Heart left ventricle (tissue), 16 donors: ENCODE results near the gene MYO15B. TPM values are rescaled to one million over a fixed set of nuclear protein-coding genes. Genes with fewer than 3 reads are reported as not detected.

Source experiments
- ATAC-seq, 4 donors: fragments of 200-7000 bp; cut with Tn5 transposase; one replicate each; pipeline ENCODE4 v1.9.1; 2020 to 2022; ENCODE audit warnings: moderate library complexity in 4 of 4, mild to moderate bottlenecking in 3 of 4, moderate number of reproducible peaks in 1 of 4
- DNase-seq, 5 donors: peaks; one replicate each; pipeline ENCODE4 v3.0.0-alpha.2; 2020
- H3K27ac ChIP-seq, 12 donors: fragments of 200-600 bp; sonication (generic) in 4 of 12; one replicate each; pipeline versions ENCODE4 v1.5.0 to v1.8.0; 2016 to 2022; ENCODE audit warnings: mild to moderate bottlenecking in 2 of 12
- H3K27me3 ChIP-seq, 9 donors: fragments of 200-600 bp; sonication (generic) in 2 of 9; one replicate each; pipeline versions ENCODE4 v1.5.1 to v1.8.0; 2016 to 2022; ENCODE audit warnings: mild to moderate bottlenecking in 3 of 9
- H3K36me3 ChIP-seq, 9 donors: fragments of 200-600 bp; sonication (generic) in 2 of 9; one replicate each; pipeline versions ENCODE4 v1.5.0 to v1.8.0; 2018 to 2022; ENCODE audit warnings: mild to moderate bottlenecking in 2 of 9
- H3K4me1 ChIP-seq, 12 donors: fragments of 200-600 bp; sonication (generic) in 4 of 12; one replicate each; pipeline versions ENCODE4 v1.5.0 to v1.8.0; 2016 to 2022; ENCODE audit warnings: mild to moderate bottlenecking in 3 of 12
- H3K4me3 ChIP-seq, 12 donors: fragments of 200-600 bp; sonication (generic) in 4 of 12; one replicate each; pipeline versions ENCODE4 v1.5.0 to v1.8.0; 2017 to 2022; ENCODE audit warnings: mild to moderate bottlenecking in 9 of 12, moderate library complexity in 4 of 12
- H3K9me3 ChIP-seq, 12 donors: fragments of 200-600 bp; sonication (generic) in 4 of 12; one replicate each; pipeline versions ENCODE4 v1.5.0 to v1.8.0; 2016 to 2022; ENCODE audit warnings: mild to moderate bottlenecking in 1 of 12
- POLR2A ChIP-seq, 2 donors: fragments of 450-650 bp; IDR thresholded peaks; one replicate each; pipeline ENCODE4 v1.6.1; 2017; ENCODE audit warnings: antibody characterized with exemption in 2 of 2, mild to moderate bottlenecking in 2 of 2, moderate library complexity in 2 of 2
- WGBS, 4 donors: extraction: QIAGEN DNeasy Blood & Tissue Kit in 2 of 4; methylation state at CpG; one replicate each; pipeline versions ENCODE4 v1.1.5 to v1.1.7; 2013 to 2018; 5-methylcytosine and 5-hydroxymethylcytosine counted together
- intact Hi-C, 10 donors: fragments of 100-400 bp; cut with DNase I; formaldehyde crosslinking; loops; one replicate each; pipeline versions ENCODE4 v1.11.1 to v1.14.2; 2022
- polyA plus RNA-seq, 2 donors: library from polyadenylated mRNA; stranded (reverse); fragments of 200-250 nt; gene quantifications; one replicate each; pipeline ENCODE4 v1.2.3, GENCODE V29; 2013
- total RNA-seq, 9 donors: library from RNA; depleted of rRNA in 2 of 9; stranded (reverse); fragments of >200 nt in 2 of 9; fragmentation: NEBNext Ultra II Directional in 3 of 9; extraction: Animal tissue kit (Norgen Biotek cat#: 25700) in 3 of 9; gene quantifications; one replicate each; pipeline versions ENCODE4 v1.1.0 to v1.2.4, GENCODE V29; 2016 to 2023
- TF ChIP-seq, protein P1 (sequence below), 12 donors: fragments of 200-600 bp; sonication (generic) in 4 of 12; IDR thresholded peaks; one replicate each; pipeline versions ENCODE4 v1.5.0 to v1.8.0; 2018 to 2022; ENCODE audit warnings: antibody characterized with exemption in 12 of 12, mild to moderate bottlenecking in 5 of 12
- donor health status: ischemic (EF 13 %, LVEDD 7.1; RV severe dilation, severe dysfunction).
- donor health status: healthy with polysubstance abuse.
- donor health status: DM: no; HTN: yes; CAD: no.
- donor health status: DM: no; HTN: no; CAD: no.
- donor health status: ischemic (EF 25% LVEDD 6.9; RV normal size, moderate dysfunction).
- donor health status: ischemic (EF 25% LVEDD 5.7; RV mildly dilated, moderate dysfunction).
- donor health status: healthy.
- donor health status: DM: yes; HTN: yes; CAD: no.
- donor health status: ischemic (EF 35%, LVEDD 5.7; RV mildly dilated, moderate dysfunction).
- donor health status: nonischemic (EF 11% LVEDD 7.7; RV severe dilation, severe dysfunction).
- donor health status: DM: yes; HTN: yes; CAD: no.
- donor health status: PGD.
- donor health status: ischemic (EF 29% LVEDD 5.4; RV normal size, mild dysfunction).
- donor health status: nonischemic (EF 23%, LVEDD 6.1; RV moderate dilation, normal function).

Gene MYO15B
- total and polyA plus RNA-seq, 11 donors = 14.0 to 76.4 (median 42.9) TPM

DNA sequence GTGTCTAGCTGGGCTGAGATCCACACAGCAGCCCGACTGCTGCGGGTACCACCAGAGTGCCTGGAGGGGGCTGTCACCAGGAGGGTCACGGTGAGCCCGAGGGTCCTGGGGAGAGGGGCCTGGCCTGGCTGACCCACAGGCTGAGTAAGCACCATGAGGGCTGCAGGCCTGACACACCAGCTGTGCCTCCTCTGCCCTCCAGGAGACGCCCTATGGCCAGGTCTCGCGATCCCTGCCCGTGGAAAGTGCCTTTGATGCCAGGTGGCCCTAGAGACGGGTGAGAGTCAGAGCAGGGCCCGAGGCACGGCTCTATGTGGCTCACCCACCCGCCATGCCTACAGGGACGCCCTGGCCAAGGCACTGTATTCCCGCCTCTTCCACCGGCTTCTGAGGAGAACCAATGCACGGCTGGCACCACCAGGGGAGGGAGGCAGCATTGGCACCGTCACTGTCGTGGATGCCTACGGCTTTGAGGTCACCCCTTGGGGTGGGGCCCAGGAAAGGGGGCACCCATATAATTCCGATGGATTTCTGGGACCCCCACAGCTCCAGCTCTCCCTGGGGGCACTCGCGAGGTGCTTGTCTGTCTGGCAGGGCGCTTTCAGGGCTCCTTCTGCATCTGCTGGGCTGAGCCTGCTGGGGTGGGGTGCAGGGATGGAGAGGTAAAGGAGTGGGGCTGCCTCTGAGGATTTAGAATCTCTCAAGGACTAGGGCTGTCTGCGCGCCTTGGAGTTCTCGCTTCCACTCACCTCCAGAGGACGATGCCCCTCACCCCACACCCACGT is 7.1 kb downstream of the MYO15B start:
- DNase-seq (peak in 1 of 5 donors; percentile 15), ATAC-seq (no peak)
- Histone ChIP-seq H3K4me3 (no peak overlapping the region), H3K9me3 (no peaks in the 10 kb centered on the region), H3K27me3 (no peaks in the 10 kb centered on the region), H3K27ac (no peak overlapping the region), H3K4me1 (peaks cover 0 to 9% (median 3%) of the 10 kb centered on the region in 12 donors), H3K36me3 (peaks cover 0 to 4% (median 0%) of the 10 kb centered on the region in 9 donors)
- 77 to 87% (median 83%) methylated on average over 13 to 28 of the region's 28 CpGs for WGBS, 4 donors
- TF ChIP-seq, protein P1, sequence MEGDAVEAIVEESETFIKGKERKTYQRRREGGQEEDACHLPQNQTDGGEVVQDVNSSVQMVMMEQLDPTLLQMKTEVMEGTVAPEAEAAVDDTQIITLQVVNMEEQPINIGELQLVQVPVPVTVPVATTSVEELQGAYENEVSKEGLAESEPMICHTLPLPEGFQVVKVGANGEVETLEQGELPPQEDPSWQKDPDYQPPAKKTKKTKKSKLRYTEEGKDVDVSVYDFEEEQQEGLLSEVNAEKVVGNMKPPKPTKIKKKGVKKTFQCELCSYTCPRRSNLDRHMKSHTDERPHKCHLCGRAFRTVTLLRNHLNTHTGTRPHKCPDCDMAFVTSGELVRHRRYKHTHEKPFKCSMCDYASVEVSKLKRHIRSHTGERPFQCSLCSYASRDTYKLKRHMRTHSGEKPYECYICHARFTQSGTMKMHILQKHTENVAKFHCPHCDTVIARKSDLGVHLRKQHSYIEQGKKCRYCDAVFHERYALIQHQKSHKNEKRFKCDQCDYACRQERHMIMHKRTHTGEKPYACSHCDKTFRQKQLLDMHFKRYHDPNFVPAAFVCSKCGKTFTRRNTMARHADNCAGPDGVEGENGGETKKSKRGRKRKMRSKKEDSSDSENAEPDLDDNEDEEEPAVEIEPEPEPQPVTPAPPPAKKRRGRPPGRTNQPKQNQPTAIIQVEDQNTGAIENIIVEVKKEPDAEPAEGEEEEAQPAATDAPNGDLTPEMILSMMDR (IDR thresholded peaks at IDR 0.05) = no peak
- no peak for TF ChIP-seq POLR2A (IDR thresholded peaks at IDR 0.05)
- intact Hi-C loops = loop anchor here in 1 of 10 donors (10.0 kb wide), 1 partner anchor 170 kb away; no protein-coding TSS in a partner anchor

DNA sequence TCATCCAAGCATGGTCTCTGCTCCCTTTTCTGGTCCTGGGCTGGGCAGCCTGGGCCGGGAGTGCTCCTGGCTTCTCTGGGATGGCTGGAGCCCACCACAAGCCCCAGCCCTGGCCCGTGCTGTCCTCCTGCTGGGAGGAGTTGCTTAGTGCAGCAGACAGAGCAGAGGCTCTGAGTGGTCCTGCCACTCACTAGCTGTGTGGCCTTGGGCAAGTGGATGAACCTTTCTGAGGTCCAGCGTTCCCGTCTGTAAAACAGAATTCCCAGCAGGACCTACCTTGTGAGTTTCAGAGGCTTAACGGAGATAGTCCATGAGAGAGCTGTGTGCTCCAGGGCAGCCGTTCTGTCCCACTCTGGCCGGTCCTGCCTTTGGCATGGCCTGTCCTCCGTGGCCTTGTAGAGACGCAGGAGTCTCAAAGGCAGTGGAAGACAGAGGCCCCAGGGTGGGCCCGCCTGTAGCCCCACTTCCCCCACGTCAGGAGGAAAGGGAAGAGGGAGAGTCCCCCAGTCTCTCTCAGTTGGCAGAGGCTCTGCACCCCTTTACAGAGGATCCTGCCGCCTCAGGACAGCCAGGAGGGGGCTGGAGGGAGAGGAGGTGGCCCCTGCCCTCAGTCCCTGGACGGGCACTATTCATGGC is 7.8 kb downstream of the MYO15B start:
- Histone ChIP-seq H3K27me3 (no peaks in the 10 kb centered on the region), H3K36me3 (no peaks in the 10 kb centered on the region), H3K4me1 (peaks cover 0 to 2% (median 0%) of the 10 kb centered on the region in 12 donors), H3K9me3 (no peaks in the 10 kb centered on the region), H3K27ac (no peak overlapping the region), H3K4me3 (no peak overlapping the region)
- intact Hi-C loops = loop anchor here in 1 of 10 donors (10.0 kb wide), 1 partner anchor 171 kb away; no protein-coding TSS in a partner anchor
- 75 to 87% (median 81%) methylated on average over 13 of the region's 13 CpGs for WGBS, 4 donors
- no peak for DNase-seq
- no peak for ATAC-seq
- no peak for TF ChIP-seq POLR2A (IDR thresholded peaks at IDR 0.05)
- TF ChIP-seq, protein P1 (IDR thresholded peaks at IDR 0.05) = no peak

DNA sequence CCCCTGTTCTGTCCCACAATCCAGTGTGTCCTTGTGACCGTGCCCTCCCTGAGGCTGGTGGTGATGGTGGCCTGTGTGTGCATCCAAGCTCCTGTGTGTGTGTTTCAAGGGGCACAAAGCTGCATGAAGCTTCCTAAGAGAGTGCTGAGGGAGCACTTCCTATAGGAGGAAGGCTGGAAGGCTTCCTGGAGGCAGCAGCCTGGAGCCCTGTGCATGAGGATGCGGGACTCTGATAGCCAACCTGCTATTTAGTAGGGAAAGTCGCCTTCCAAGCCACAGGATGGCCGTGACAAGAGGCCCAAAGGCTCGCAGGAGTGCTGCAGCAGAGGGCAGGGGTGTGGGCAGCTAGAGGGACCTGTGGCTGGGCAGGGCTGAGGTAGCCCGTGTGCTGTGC is 8.3 kb downstream of the MYO15B start:
- WGBS, 4 donors = 85 to 91% (median 87%) methylated on average over 5 to 6 of the region's 6 CpGs
- intact Hi-C loops = loop anchor here in 1 of 10 donors (10.0 kb wide), 1 partner anchor 171 kb away; no protein-coding TSS in a partner anchor
- Histone ChIP-seq H3K27me3 (no peaks in the 10 kb centered on the region), H3K4me1 (no peaks in the 10 kb centered on the region), H3K4me3 (no peak overlapping the region), H3K27ac (no peak overlapping the region), H3K9me3 (no peaks in the 10 kb centered on the region), H3K36me3 (no peaks in the 10 kb centered on the region)
- ATAC-seq = no peak
- no peak for TF ChIP-seq POLR2A (IDR thresholded peaks at IDR 0.05)
- TF ChIP-seq, protein P1 (IDR thresholded peaks at IDR 0.05) = no peak
- DNase-seq = no peak
